Measurements from ENCODE around the gene KCNC3. TPM values are rescaled to one million over a fixed set of nuclear protein-coding genes. Genes with fewer than 3 reads are reported as not detected.

KCNC3 gene
- total RNA-seq, 1 experiment from 2014 or later, result 5.3 TPM

- H3K4me3 Mint-ChIP-seq (ENCODE audit: low read depth, unreplicated experiment), result peak overlapping the region; percentile 93
- H3K27me3 Mint-ChIP-seq (ENCODE audit: unreplicated experiment), result no peaks in the 10 kb centered on the region
- peaks cover 46% of the 10 kb centered on the region for H3K36me3 Mint-ChIP-seq (ENCODE audit: insufficient read depth, unreplicated experiment)
- CTCF ChIA-PET, result no interaction called here
- intact Hi-C loops (cut with micrococcal nuclease; ENCODE audit: unreplicated experiment), result no loop called here
- TF ChIP-seq CTCF (IDR thresholded peaks at IDR 0.05; ENCODE audit: unreplicated experiment), result no peak
- no TSS peak for BruUV-seq (replicated peaks)
- H3K27ac Mint-ChIP-seq (ENCODE audit: unreplicated experiment), result peak overlapping the region; percentile 99
- peaks cover 15% of the 10 kb centered on the region for H3K4me1 Mint-ChIP-seq (ENCODE audit: low read depth, unreplicated experiment)
- H3K9me3 Mint-ChIP-seq (ENCODE audit: low read depth, unreplicated experiment), result no peaks in the 10 kb centered on the region
- DNase-seq, result peak; percentile 50
These were observed 47.9 kb upstream of the KCNC3 start for GRCh38 chr19:50377051-50377461.

- TF ChIP-seq CTCF (IDR thresholded peaks at IDR 0.05; ENCODE audit: unreplicated experiment), result no peak
- no peaks in the 10 kb centered on the region for H3K27me3 Mint-ChIP-seq (ENCODE audit: unreplicated experiment)
- CTCF ChIA-PET, result interaction anchor here (0.6 kb wide), 1 partner anchor 582 kb away, joined by 5 read pairs; no protein-coding TSS in a partner anchor
- BruUV-seq (replicated peaks), result TSS peak; percentile 87
- peaks cover 46% of the 10 kb centered on the region for H3K36me3 Mint-ChIP-seq (ENCODE audit: insufficient read depth, unreplicated experiment)
- no peaks in the 10 kb centered on the region for H3K9me3 Mint-ChIP-seq (ENCODE audit: low read depth, unreplicated experiment)
- H3K4me3 Mint-ChIP-seq (ENCODE audit: low read depth, unreplicated experiment), result peak within 1 kb of the TSS; percentile 93
- peaks cover 15% of the 10 kb centered on the region for H3K4me1 Mint-ChIP-seq (ENCODE audit: low read depth, unreplicated experiment)
- H3K27ac Mint-ChIP-seq (ENCODE audit: unreplicated experiment), result peak within 1 kb of the TSS; percentile 99
- DNase-seq, result peak; percentile 97
- intact Hi-C loops (cut with micrococcal nuclease; ENCODE audit: unreplicated experiment), result no loop called here
These were observed 47.2 kb upstream of the KCNC3 start, which contains the start of gene NR1H2 for GRCh38 chr19:50376166-50377050. Gene NR1H2 (plus strand): TSS chr19:50376457. CDS start chr19:50377606, 1,149 bp downstream.

GRCh38 chr19:50371914-50372475 lies 42.8 kb upstream of the KCNC3 start:
- intact Hi-C loops (cut with micrococcal nuclease; ENCODE audit: unreplicated experiment), result no loop called here
- H3K4me1 Mint-ChIP-seq (ENCODE audit: low read depth, unreplicated experiment), result peaks cover 24% of the 10 kb centered on the region
- no peak overlapping the region for H3K27ac Mint-ChIP-seq (ENCODE audit: unreplicated experiment)
- no peak for TF ChIP-seq CTCF (IDR thresholded peaks at IDR 0.05; ENCODE audit: unreplicated experiment)
- BruUV-seq (replicated peaks), result no TSS peak
- no peaks in the 10 kb centered on the region for H3K27me3 Mint-ChIP-seq (ENCODE audit: unreplicated experiment)
- CTCF ChIA-PET, result no interaction called here
- no peaks in the 10 kb centered on the region for H3K9me3 Mint-ChIP-seq (ENCODE audit: low read depth, unreplicated experiment)
- H3K4me3 Mint-ChIP-seq (ENCODE audit: low read depth, unreplicated experiment), result no peak overlapping the region
- H3K36me3 Mint-ChIP-seq (ENCODE audit: insufficient read depth, unreplicated experiment), result peaks cover 32% of the 10 kb centered on the region
- DNase-seq, result no peak

- Mint-ChIP-seq H3K36me3 (ENCODE audit: insufficient read depth, unreplicated experiment) (peaks cover 20% of the 10 kb centered on the region), H3K4me3 (ENCODE audit: low read depth, unreplicated experiment) (peak overlapping the region; percentile 93), H3K9me3 (ENCODE audit: low read depth, unreplicated experiment) (no peaks in the 10 kb centered on the region), H3K27ac (ENCODE audit: unreplicated experiment) (peak overlapping the region; percentile 55), H3K4me1 (ENCODE audit: low read depth, unreplicated experiment) (peaks cover 13% of the 10 kb centered on the region), H3K27me3 (ENCODE audit: unreplicated experiment) (no peaks in the 10 kb centered on the region)
- TF ChIP-seq CTCF (IDR thresholded peaks at IDR 0.05; ENCODE audit: unreplicated experiment), result peak; percentile 87
- intact Hi-C loops (cut with micrococcal nuclease; ENCODE audit: unreplicated experiment), result loop anchor here (2.0 to 5.0 kb wide), 3 partner anchors 92 to 414 kb away; no protein-coding TSS in a partner anchor
- CTCF ChIA-PET, result interaction anchor here (0.8 to 1.4 kb wide), 9 partner anchors 12 to 335 kb away, joined by 3 to 11 read pairs (median 6); partner anchors contain the start of gene JOSD2
- no TSS peak for BruUV-seq (replicated peaks)
- peak; percentile 89 for DNase-seq
These were observed 39.7 kb upstream of the KCNC3 start for GRCh38 chr19:50368649-50369570.
